Rectal smooth muscle tissue (tissue), 1 donor: ENCODE data around the gene HUS1.

ENCODE experiments used
- H3K27ac ChIP-seq: one replicate; pipeline ENCODE4 v1.7.0; 2013; ENCODE audit warnings: low read depth, low read length, inconsistent platforms
- H3K27me3 ChIP-seq: one replicate; pipeline ENCODE4 v1.7.0; 2013; ENCODE audit warnings: low read length; ENCODE audit not compliant: control insufficient read depth, insufficient read depth
- H3K36me3 ChIP-seq: one replicate; pipeline ENCODE4 v1.7.0; 2013; ENCODE audit warnings: low read length; ENCODE audit not compliant: control insufficient read depth, insufficient read depth
- H3K4me1 ChIP-seq: one replicate; pipeline ENCODE4 v1.7.0; 2013; ENCODE audit warnings: low read length; ENCODE audit not compliant: control insufficient read depth, insufficient read depth
- H3K4me3 ChIP-seq: one replicate; pipeline ENCODE4 v1.7.0; 2013; ENCODE audit warnings: low read length
- H3K9ac ChIP-seq: one replicate; pipeline ENCODE4 v1.7.0; 2013; ENCODE audit warnings: low read length

HUS1 gene

GRCh38 chr7:47940088-47941013, 39.1 kb downstream of the HUS1 start:
- Histone ChIP-seq H3K27ac (peak overlapping the region; percentile 21), H3K27me3 (no peaks in the 10 kb centered on the region), H3K4me1 (no peaks in the 10 kb centered on the region)

DNA sequence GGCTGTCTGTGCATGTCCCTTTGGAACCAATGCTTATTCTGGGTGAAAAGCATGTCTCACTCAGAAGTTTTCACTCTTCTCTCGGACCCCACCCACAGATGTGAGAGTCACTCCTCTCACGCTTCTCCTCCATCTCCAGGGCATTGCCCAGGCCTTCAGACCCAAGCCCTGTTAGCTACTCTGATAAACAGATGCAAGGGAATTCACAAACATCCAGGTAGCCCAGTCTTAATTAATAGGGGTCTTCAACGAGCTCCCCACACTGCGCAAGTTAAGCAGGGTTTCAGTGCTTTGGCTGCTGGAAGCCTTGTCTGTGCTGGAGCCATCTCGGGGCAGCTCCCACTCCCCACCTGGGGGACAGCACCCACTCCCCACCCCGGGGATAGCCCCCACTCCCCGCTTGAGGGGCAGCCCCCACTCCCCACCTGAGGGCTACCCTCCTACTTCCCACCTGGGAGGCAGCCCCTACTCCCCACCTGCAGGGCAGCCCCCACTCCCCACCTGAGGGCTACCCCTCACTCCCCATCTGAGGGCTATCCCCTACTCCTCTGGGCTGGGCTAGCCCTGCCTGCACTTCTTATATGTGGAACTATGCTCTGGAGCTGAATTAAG, 39.9 kb downstream of the HUS1 start:
- H3K9ac ChIP-seq, result no peak overlapping the region
- H3K4me1 ChIP-seq, result no peaks in the 10 kb centered on the region
- no peaks in the 10 kb centered on the region for H3K36me3 ChIP-seq
- no peak overlapping the region for H3K27ac ChIP-seq
- no peaks in the 10 kb centered on the region for H3K27me3 ChIP-seq
- H3K4me3 ChIP-seq, result no peak overlapping the region

More at GRCh38 chr7:47940088-47941013, 39.1 kb downstream of the HUS1 start:
- Histone ChIP-seq H3K9ac (no peak overlapping the region), H3K4me3 (no peak overlapping the region), H3K36me3 (no peaks in the 10 kb centered on the region)

DNA sequence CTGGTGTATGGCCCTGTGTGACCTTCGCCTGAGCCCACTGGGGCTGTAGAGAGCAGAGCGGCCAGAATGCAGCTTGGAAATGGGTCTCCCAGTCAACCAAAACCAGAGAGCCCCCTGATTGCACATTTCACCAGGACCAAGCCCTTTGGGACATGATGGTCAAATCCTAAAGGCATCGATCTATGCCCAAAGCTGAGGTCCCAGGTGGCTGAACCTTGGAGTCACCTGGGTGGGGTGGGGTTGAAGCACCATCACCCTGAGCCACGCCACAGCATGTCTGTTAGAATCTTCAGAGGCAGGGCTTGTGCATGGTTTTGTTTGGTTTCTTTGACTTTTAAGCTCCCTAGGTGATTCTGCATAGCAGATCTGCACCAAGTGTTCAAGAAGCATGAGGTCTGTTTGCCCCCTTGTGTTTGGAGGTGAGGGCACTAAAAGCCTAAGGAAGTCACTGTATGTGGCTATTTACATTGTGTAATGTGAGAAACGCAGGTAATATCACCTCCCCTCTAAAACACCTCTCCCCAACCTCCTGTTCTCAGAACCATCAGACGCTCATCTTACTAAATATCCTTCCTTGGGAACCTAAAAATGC, 40.7 kb downstream of the HUS1 start:
- Histone ChIP-seq H3K4me3 (no peak overlapping the region), H3K27ac (no peak overlapping the region), H3K27me3 (no peaks in the 10 kb centered on the region), H3K36me3 (no peaks in the 10 kb centered on the region), H3K4me1 (no peaks in the 10 kb centered on the region), H3K9ac (no peak overlapping the region)

DNA sequence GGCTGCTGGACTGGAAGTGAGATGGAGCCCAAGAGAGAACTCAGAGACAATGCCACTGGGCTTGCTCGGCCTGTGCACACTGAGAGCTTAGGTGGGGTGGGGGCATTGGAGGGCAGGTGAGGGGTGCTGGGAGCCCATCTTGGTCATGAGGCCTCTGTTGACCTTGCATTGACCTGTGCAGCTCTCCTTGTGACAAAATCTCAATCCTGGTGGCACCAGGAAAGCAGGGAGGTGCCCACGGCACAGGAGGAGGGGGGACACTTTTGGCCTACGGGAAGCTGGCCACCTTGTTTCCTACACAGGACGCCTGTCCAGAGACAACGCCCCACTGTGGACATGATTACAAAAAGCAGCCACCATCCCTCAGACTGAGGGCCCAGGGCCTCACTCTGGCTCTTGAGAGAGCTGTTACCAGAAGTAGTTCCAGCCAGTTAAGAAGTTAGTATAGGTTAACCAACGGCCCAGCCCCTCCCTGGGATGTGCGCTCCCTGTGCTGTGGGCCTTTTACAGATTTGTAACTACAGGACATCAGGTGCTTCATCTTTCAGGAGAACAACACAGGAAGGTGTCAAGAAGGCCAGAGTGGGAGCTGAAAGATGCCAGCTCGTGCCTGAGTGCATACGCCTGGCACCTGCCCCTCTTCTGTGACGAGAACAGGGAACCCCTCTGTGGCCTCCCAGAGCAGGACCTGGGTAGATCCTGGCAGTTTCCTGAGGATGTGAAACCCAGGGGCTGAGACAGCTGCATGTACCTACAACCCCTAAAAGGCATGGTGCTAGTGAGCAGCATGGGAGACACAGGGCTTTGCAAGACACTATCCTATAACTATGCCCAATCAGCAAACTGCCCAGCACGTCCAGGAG, 41.5 kb downstream of the HUS1 start:
- Histone ChIP-seq H3K4me1 (no peaks in the 10 kb centered on the region), H3K4me3 (no peak overlapping the region), H3K27ac (no peak overlapping the region), H3K27me3 (no peaks in the 10 kb centered on the region), H3K36me3 (no peaks in the 10 kb centered on the region), H3K9ac (no peak overlapping the region)

DNA sequence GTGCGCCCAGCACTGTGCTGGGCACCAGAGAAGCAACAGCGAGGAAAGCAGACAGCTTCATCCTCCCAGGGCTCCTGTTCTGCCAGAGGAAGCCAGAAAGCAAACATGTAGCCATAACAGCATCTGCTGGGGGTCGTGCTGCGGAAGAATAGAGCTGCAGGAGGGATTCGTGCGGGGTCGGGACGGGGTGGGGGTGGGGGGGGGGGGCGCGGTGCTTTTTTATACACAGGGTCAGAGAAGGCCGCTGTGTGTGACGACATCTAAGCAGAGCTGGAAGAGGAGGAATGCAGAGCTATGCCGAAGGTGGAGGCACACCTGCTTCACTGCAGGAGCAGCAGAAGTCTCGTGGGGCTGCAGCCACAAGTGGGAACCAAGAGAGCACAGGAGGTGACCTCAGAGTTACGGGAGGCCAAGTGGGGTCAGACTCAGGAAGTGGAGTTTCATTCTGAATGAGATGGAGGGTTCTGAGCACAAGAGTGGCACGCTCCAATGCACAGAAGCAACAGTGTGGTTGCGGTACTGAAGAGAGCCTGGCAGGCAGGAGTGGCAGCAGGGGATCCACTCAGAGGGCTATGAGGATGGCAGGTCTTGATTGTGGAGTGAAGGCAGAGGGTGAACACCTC, 42.2 kb downstream of the HUS1 start:
- Histone ChIP-seq H3K9ac (no peak overlapping the region), H3K4me1 (no peaks in the 10 kb centered on the region), H3K36me3 (no peaks in the 10 kb centered on the region), H3K27ac (no peak overlapping the region), H3K4me3 (no peak overlapping the region), H3K27me3 (no peaks in the 10 kb centered on the region)

- H3K4me1 ChIP-seq, result no peaks in the 10 kb centered on the region
- H3K36me3 ChIP-seq, result no peaks in the 10 kb centered on the region
- H3K27ac ChIP-seq, result no peak overlapping the region
- no peaks in the 10 kb centered on the region for H3K27me3 ChIP-seq
- no peak overlapping the region for H3K4me3 ChIP-seq
- H3K9ac ChIP-seq, result no peak overlapping the region
These were observed 43.1 kb downstream of the HUS1 start for GRCh38 chr7:47936323-47936722.

DNA sequence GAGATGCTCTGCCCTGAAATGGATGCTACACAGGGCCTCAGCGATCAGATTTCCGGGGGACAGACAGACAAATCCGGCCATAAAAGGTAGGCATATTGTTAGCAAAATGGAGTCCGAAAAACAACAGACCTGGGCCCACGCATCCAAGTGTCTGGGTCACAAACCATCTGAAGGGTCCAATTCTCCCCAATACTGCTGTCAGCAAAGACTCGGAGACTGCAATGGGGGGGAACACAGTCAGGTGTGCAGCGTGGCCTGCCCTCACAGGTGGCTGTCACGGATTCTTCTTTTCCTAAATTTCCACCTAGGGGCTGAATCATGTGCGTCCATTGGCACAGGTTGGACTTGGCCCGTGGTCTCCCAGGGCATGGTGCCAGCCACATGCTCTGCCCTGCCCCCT, 44.1 kb downstream of the HUS1 start:
- Histone ChIP-seq H3K27ac (no peak overlapping the region), H3K27me3 (no peaks in the 10 kb centered on the region), H3K36me3 (no peaks in the 10 kb centered on the region), H3K4me1 (no peaks in the 10 kb centered on the region), H3K4me3 (no peak overlapping the region), H3K9ac (no peak overlapping the region)

DNA sequence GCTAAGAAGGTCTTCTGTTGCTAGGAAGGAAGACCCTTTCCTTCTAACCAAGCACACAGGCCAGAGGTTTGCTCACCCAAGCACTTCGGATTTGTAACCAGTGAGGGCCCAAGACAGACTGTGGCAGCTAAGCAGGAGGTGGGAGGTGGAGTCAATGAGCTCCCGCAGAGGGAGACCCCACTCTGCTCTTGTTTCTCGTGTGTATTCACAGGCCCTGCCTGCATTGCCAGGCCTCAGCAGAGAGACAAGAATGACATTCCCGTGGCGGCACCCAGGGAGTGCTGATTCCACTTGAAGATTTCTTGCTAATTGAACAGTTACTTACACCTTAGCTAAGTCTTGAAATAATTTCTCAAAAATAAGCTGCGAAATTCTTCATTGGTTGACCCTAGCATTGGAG, 44.6 kb downstream of the HUS1 start:
- H3K4me1 ChIP-seq, result no peaks in the 10 kb centered on the region
- no peaks in the 10 kb centered on the region for H3K36me3 ChIP-seq
- H3K27me3 ChIP-seq, result no peaks in the 10 kb centered on the region
- no peak overlapping the region for H3K27ac ChIP-seq
- no peak overlapping the region for H3K4me3 ChIP-seq
- no peak overlapping the region for H3K9ac ChIP-seq

GRCh38 chr7:47933215-47933614, 46.2 kb downstream of the HUS1 start:
- Histone ChIP-seq H3K4me3 (no peak overlapping the region), H3K36me3 (no peaks in the 10 kb centered on the region), H3K27ac (no peak overlapping the region), H3K4me1 (no peaks in the 10 kb centered on the region), H3K27me3 (no peaks in the 10 kb centered on the region), H3K9ac (no peak overlapping the region)

DNA sequence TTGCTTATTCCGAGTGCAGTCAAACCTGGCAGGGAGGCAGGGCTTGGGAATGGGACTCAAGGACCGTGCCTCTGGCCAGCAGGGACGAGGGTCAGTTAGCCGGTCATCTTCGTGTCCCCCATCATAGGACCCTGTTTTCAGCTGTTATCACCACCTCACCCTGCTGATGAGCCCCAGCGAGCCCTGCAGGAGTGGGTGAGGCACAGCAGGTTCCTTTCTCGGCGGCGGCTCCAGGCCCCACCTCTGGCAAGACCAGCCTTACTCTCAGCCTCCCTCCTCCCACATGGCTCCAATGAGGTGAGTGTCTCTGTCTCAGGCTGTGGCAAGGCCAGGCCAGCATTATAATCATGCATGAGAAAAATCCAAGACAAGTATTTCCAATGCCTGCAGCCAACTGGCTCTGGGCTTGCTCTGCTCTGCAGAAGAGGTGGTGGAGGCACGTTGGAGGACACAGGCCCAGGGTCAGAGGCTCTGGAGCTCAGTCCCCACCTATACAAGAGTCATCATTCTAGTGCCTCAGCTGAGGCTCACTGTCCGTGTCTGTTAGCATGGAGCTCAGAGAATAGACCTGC, 46.9 kb downstream of the HUS1 start:
- H3K27me3 ChIP-seq, result no peaks in the 10 kb centered on the region
- no peaks in the 10 kb centered on the region for H3K4me1 ChIP-seq
- no peak overlapping the region for H3K27ac ChIP-seq
- H3K9ac ChIP-seq, result no peak overlapping the region
- H3K4me3 ChIP-seq, result no peak overlapping the region
- no peaks in the 10 kb centered on the region for H3K36me3 ChIP-seq

- Histone ChIP-seq H3K27ac (no peak overlapping the region), H3K36me3 (no peaks in the 10 kb centered on the region), H3K4me1 (no peaks in the 10 kb centered on the region), H3K4me3 (no peak overlapping the region), H3K9ac (no peak overlapping the region), H3K27me3 (no peaks in the 10 kb centered on the region)
These were observed 47.4 kb downstream of the HUS1 start for GRCh38 chr7:47932016-47932415.
